K562 (cell line): ENCODE data around the gene LRRC59. TPM values are rescaled to one million over a fixed set of nuclear protein-coding genes. Genes with fewer than 3 reads are reported as not detected.

ENCODE experiments used
- ATAC-seq: fragments of 200-7000 bp; cut with Tn5 transposase; 3 replicates; pipeline ENCODE4 v1.9.1; 2020; ENCODE audit warnings: moderate library complexity
- BruUV-seq: library from RNA; stranded (reverse); fragments of 400-500 nt; replicated peaks from 2 replicates; lab custom pipeline; 2021; lab: Mats Ljungman, UMichigan
- CTCF ChIA-PET: fragments of 300-600 bp; formaldehyde crosslinking; extraction: SDS; loops from one replicate; lab custom pipeline; 2021; ENCODE audit warnings: low intra/inter-chr PET ratio; lab: Yijun Ruan, JAX
- POLR2A ChIA-PET: fragments of 300-600, 350-650 bp; sonication (Branson Sonifier 250); formaldehyde crosslinking; extraction: SDS; loops from one replicate; lab custom pipeline; 2021; ENCODE audit warnings: antibody characterized with exemption, inconsistent platforms; lab: Yijun Ruan, JAX
- DNase-seq, 4 experiments: peaks; one replicate each; pipeline versions ENCODE4 v3.0.0 to v3.0.0-alpha.2; 2011 to 2018; ENCODE audit warnings: low spot score in 3 of 4, mixed read lengths in 3 of 4; ENCODE audit errors: extremely low read depth in 1 of 4
- FAIRE-seq: peaks from 2 replicates; lab custom pipeline; 2011; peaks lifted over from hg19 to GRCh38; lab: Jason Lieb, UNC
- H2AFZ ChIP-seq: 2 replicates; pipeline ENCODE4 v1.6.0; 2011; ENCODE audit warnings: low read depth, low read length, control low read depth, inconsistent platforms
- H3K27ac ChIP-seq: fragments of 200-600 bp; 3 replicates; pipeline ENCODE4 v1.8.0; 2011; ENCODE audit warnings: low read depth, mild to moderate bottlenecking, control low read depth, inconsistent platforms, low read length, moderate library complexity, mixed read lengths; ENCODE audit errors: extremely low read depth
- H3K27me3 ChIP-seq, 2 experiments: fragments of 300-600 bp in 1 of 2; 2 replicates in 1 of 2; 3 replicates in 1 of 2; pipeline versions ENCODE4 v1.6.0 to v1.8.0; 2011; ENCODE audit warnings: inconsistent platforms in 2 of 2, low read length in 2 of 2, mild to moderate bottlenecking in 1 of 2, mixed read lengths in 1 of 2, moderate library complexity in 1 of 2; ENCODE audit not compliant: control insufficient read depth in 2 of 2, insufficient read depth in 2 of 2
- H3K36me3 ChIP-seq: fragments of 300-600 bp; 3 replicates; pipeline ENCODE4 v1.8.0; 2011; ENCODE audit warnings: mild to moderate bottlenecking, low read length, inconsistent platforms; ENCODE audit not compliant: control insufficient read depth, insufficient read depth
- H3K4me1 ChIP-seq, 2 experiments: fragments of 200-600 bp in 1 of 2; replicated peaks in 1 of 2; 2 replicates in 1 of 2; 3 replicates in 1 of 2; pipeline versions ENCODE4 v1.5.1 to v1.8.0; 2011; ENCODE audit warnings: inconsistent platforms in 2 of 2, low read length in 2 of 2, mild to moderate bottlenecking in 1 of 2, mixed read lengths in 1 of 2, moderate library complexity in 1 of 2; ENCODE audit not compliant: control insufficient read depth in 2 of 2, insufficient read depth in 2 of 2
- H3K4me2 ChIP-seq: 2 replicates; pipeline ENCODE4 v1.6.1; 2011; ENCODE audit warnings: low read length, control low read depth, inconsistent platforms, mixed read lengths; ENCODE audit not compliant: insufficient read depth
- H3K4me3 ChIP-seq: fragments of 200-600 bp; sonication (generic), shearing (Covaris generic); 2 replicates; pipeline ENCODE4 v1.5.1; 2016; ENCODE audit warnings: control low read depth, inconsistent platforms
- H3K79me2 ChIP-seq: fragments of 200-600 bp; 3 replicates; pipeline ENCODE4 v1.8.0; 2011; ENCODE audit warnings: low read length, inconsistent platforms; ENCODE audit not compliant: control insufficient read depth, insufficient read depth
- H3K9ac ChIP-seq, 2 experiments: 2 replicates each; pipeline versions ENCODE4 v1.6.0 to v1.6.1; 2011; ENCODE audit warnings: low read depth in 2 of 2, low read length in 2 of 2, control low read depth in 1 of 2, inconsistent platforms in 1 of 2, mild to moderate bottlenecking in 1 of 2, mixed read lengths in 1 of 2; ENCODE audit not compliant: insufficient read depth in 1 of 2
- H3K9me1 ChIP-seq: one replicate; pipeline ENCODE4 v1.6.0; 2011; ENCODE audit warnings: inconsistent platforms, mild to moderate bottlenecking, low read length, moderate library complexity; ENCODE audit not compliant: control insufficient read depth, insufficient read depth
- H3K9me3 ChIP-seq: replicated peaks from 2 replicates; pipeline ENCODE4 v1.5.1; 2011; ENCODE audit warnings: low read depth, low read length, inconsistent platforms; ENCODE audit not compliant: control insufficient read depth, insufficient read depth
- H4K20me1 ChIP-seq: replicated peaks from 2 replicates; pipeline ENCODE4 v1.6.1; 2011; ENCODE audit warnings: low read length, inconsistent platforms, mixed read lengths; ENCODE audit not compliant: control insufficient read depth, insufficient read depth
- ATF1 ChIP-seq, 2 experiments: fragments of 450-650 bp in 1 of 2; IDR thresholded peaks; 2 replicates each; pipeline ENCODE4 v1.6.1; 2016; ENCODE audit warnings: missing compliant biosample characterization in 1 of 2, missing genetic modification characterization in 1 of 2
- CCNT2 ChIP-seq: IDR thresholded peaks from 2 replicates; pipeline ENCODE4 v1.6.1; 2011; ENCODE audit warnings: borderline replicate concordance, low read depth, mild to moderate bottlenecking, moderate library complexity, mixed read lengths, low read length; ENCODE audit not compliant: insufficient read length; ENCODE audit errors: extremely low read depth
- IFI16 ChIP-seq: fragments of 250-450 bp; sonication (Bioruptor Pico); IDR thresholded peaks from 2 replicates; pipeline ENCODE4 v2.1.2; 2022; ENCODE audit warnings: mild to moderate bottlenecking, inconsistent platforms
- TCFL5 ChIP-seq: fragments of 250-450 bp; sonication (Bioruptor Pico); conservative IDR thresholded peaks from 2 replicates; pipeline ENCODE4 v1.6.1; 2021; ENCODE audit warnings: mild to moderate bottlenecking, moderate library complexity, matching md5 sums
- TEAD1 ChIP-seq, 2 experiments: fragments of 450-650 bp in 1 of 2; sonication (generic) in 1 of 2; formaldehyde crosslinking; IDR thresholded peaks; 2 replicates each; pipeline versions ENCODE4 v1.4.0 to v1.8.0; 2020 to 2022; ENCODE audit warnings: mild to moderate bottlenecking in 2 of 2, missing genetic modification reagents in 1 of 2
- ZSCAN32 ChIP-seq: fragments of 450-650 bp; formaldehyde crosslinking; IDR thresholded peaks from 2 replicates; pipeline ENCODE4 v1.4.0; 2020; ENCODE audit warnings: mild to moderate bottlenecking, moderate library complexity
- WGBS: fragments of 100-300 bp; shearing (Covaris generic); methylation state at CpG from one replicate; pipeline ENCODE4 v1.1.6; 2016; ENCODE audit warnings: low coverage, mixed read lengths; ENCODE audit not compliant: insufficient coverage; ENCODE audit errors: missing lambda C conversion rate; 5-methylcytosine and 5-hydroxymethylcytosine counted together
- in situ Hi-C: fragments of 300-500 bp; cut with MboI; formaldehyde crosslinking; loops from 4 replicates; pipeline ENCODE4 v1.15.0; 2018; ENCODE audit warnings: inconsistent platforms, mixed read lengths
- intact Hi-C: fragments of 100-400 bp; cut with micrococcal nuclease; formaldehyde crosslinking; loops from 2 replicates; pipeline ENCODE4 v1.14.2; 2022
- polyA plus RNA-seq, 8 experiments: library from polyadenylated mRNA; depleted of rRNA in 4 of 8; stranded (reverse) in 5 of 8; unstranded in 3 of 8; fragments of >200 nt; fragmentation: Nextera tagmentation in 2 of 8; fragmentation: Illumina TruSeq in 1 of 8; extraction: Ambion mirVana in 2 of 8; extraction: Trizol in 1 of 8; gene quantifications; 2 replicates each; pipeline versions ENCODE4 v1.2.1 to v1.2.3, GENCODE V29; 2011 to 2014; ENCODE audit warnings: inconsistent platforms in 1 of 8, missing spikeins in 1 of 8
- total RNA-seq, 7 experiments: library from RNA; depleted of rRNA in 6 of 7; stranded (reverse); fragments of >200 nt in 6 of 7; fragmentation: Illumina TruSeq in 2 of 7; extraction: Trizol in 2 of 7; gene quantifications; 2 replicates each; pipeline versions ENCODE4 v1.2.1 to v1.2.3, GENCODE V29; 2011 to 2021; ENCODE audit warnings: low replicate concordance in 1 of 7

LRRC59 gene
- total and polyA plus RNA-seq, 9 of the 15 experiments (the other 6 are each of a cell fraction or from before 2014, with no cell fraction given) = 27.8 to 244 (median 154) TPM

DNA sequence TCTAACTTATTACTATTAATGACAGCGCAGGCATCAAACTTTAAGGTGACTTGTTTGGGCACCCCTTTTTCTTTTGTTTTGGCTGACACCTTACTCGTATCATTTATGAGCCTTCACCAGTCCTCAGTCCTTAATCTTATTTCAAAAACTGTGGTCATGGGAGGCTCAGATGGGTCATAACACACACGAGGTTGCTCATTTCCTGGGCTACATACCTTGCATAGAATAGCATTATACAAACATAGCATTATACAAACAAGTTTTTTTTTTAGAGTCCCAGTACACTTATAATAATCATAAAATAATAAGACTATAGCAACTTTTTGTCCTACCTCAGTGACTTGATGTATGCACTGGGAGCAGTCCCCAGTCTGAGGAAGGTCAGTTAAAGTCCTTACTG, 17.5 kb upstream of the LRRC59 start:
- Histone ChIP-seq H3K4me2 (no peak overlapping the region), H3K36me3 (no peaks in the 10 kb centered on the region)
- TF ChIP-seq IFI16 (CRISPR knock-in tag) (no peak), TEAD1 (CRISPR knock-in tag; IDR thresholded peaks at IDR 0.05) (no peak), CCNT2 (no peak), ZSCAN32 (no peak), ATF1 (CRISPR knock-in tag; IDR thresholded peaks at IDR 0.05) (no peak), ATF1 (tag; IDR thresholded peaks at IDR 0.05) (no peak), TCFL5 (CRISPR knock-in tag) (no peak)
- TF ChIP-seq, all 486 proteins: peak for 0
- Histone ChIP-seq H3K27ac (no peak overlapping the region), H4K20me1 (0 out of 2 replicates have a peak, but pooled peaks cover 3% of the 10 kb centered on the region), H3K79me2 (no peaks in the 10 kb centered on the region), H2AFZ (no peak overlapping the region), H3K9me1 (no peaks in the 10 kb centered on the region), H3K27me3 (no peaks in the 10 kb centered on the region), H3K9me3 (no peaks in the 10 kb centered on the region), H3K9ac (no peak overlapping the region), H3K4me3 (no peak overlapping the region), H3K4me1 (no peaks in the 10 kb centered on the region)
- in situ Hi-C loops (no loop called here), intact Hi-C loops (no loop called here)
- FAIRE-seq = no peak
- no peak for ATAC-seq
- DNase-seq = no peak
- CTCF ChIA-PET = interaction anchor here (0.6 kb wide), 1 partner anchor 1163 kb away, joined by 3 read pairs; no protein-coding TSS in a partner anchor
- BruUV-seq = no TSS peak
- 29% methylated on average over 3 of the region's 3 CpGs for WGBS
- POLR2A ChIA-PET = no interaction called here
